Ishikawa (cell line): ENCODE measurements around the gene ADAM33.

ENCODE experiments used
- EGR1 ChIP-seq: IDR thresholded peaks from 2 replicates; pipeline ENCODE4 v1.6.1; 2012
- EP300 ChIP-seq: IDR thresholded peaks from 2 replicates; pipeline ENCODE4 v1.6.1; 2012; ENCODE audit warnings: borderline replicate concordance

DNA sequence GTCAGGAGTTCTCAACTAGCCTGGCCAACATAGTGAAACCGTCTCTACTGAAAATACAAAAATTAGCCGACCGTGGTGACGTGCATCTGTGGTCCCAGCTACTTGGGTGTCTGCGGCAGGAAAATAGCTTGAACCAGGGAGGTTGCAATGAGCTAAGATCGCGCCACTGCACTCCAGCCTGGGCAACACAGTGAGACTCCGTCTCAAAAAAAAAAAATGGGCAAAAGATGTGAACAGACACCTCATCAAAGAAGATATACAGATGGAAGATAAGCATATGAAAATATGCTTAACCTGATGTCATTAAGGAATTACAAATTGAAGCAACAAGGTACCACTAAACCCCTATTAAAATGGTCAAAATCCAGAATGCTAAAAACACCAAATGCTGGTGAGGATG lies 41.5 kb upstream of the ADAM33 start:
- no peak for TF ChIP-seq EGR1
- no peak for TF ChIP-seq EP300
